Left kidney (tissue), 2 donors: ENCODE measurements around the gene PCCB. TPM values are rescaled to one million over a fixed set of nuclear protein-coding genes. Genes with fewer than 3 reads are reported as not detected.
A peak's percentile ranks its signal among the peaks of the same experiment; 100 is the strongest.
"Not testable (repeated sequence)": the region's sequence is repeated elsewhere in the genome, so short reads cannot be mapped to it uniquely, and the experiment has no call there.

Experiments
- DNase-seq: peaks from one replicate; pipeline ENCODE4 v3.0.0-alpha.2; 2013
- polyA plus RNA-seq: library from polyadenylated mRNA; unstranded; fragments of 120-200 nt; gene quantifications from one replicate; pipeline ENCODE4 v1.2.1, GENCODE V29; 2013; ENCODE audit not compliant: insufficient read length

PCCB gene
- polyA plus RNA-seq, 1 donor: 73.9 TPM

GRCh38 chr3:136258199-136258598 is 8.1 kb downstream of the PCCB start:
- no peak for DNase-seq

GRCh38 chr3:136261826-136262225 is 11.7 kb downstream of the PCCB start:
- no peak for DNase-seq

GRCh38 chr3:136262559-136262958 is 12.4 kb downstream of the PCCB start:
- no peak for DNase-seq

GRCh38 chr3:136263251-136263650 is 13.1 kb downstream of the PCCB start:
- no peak for DNase-seq

- DNase-seq: not testable (repeated sequence)
These were observed 16.5 kb downstream of the PCCB start for GRCh38 chr3:136266468-136267125.

- no peak for DNase-seq
These were observed 17.1 kb downstream of the PCCB start for GRCh38 chr3:136267235-136267634.

GRCh38 chr3:136270179-136270578 is 20.0 kb downstream of the PCCB start:
- DNase-seq: no peak

GRCh38 chr3:136271626-136272025 is 21.5 kb downstream of the PCCB start:
- not testable (repeated sequence) for DNase-seq

GRCh38 chr3:136276049-136276755 is 26.1 kb downstream of the PCCB start:
- no peak for DNase-seq

GRCh38 chr3:136277115-136277514 is 27.0 kb downstream of the PCCB start:
- DNase-seq: no peak

GRCh38 chr3:136277634-136278033 is 27.5 kb downstream of the PCCB start:
- DNase-seq: no peak

- DNase-seq: no peak
These were observed 29.0 kb downstream of the PCCB start for GRCh38 chr3:136279092-136279491.

- DNase-seq: no peak
These were observed 30.8 kb downstream of the PCCB start for GRCh38 chr3:136280961-136281360.

- DNase-seq: no peak
These were observed 31.9 kb downstream of the PCCB start for GRCh38 chr3:136281966-136282520.

- no peak for DNase-seq
These were observed 33.5 kb downstream of the PCCB start for GRCh38 chr3:136283627-136284026.

GRCh38 chr3:136291302-136291701 is 41.2 kb downstream of the PCCB start:
- no peak for DNase-seq

GRCh38 chr3:136292500-136292899 is 42.4 kb downstream of the PCCB start:
- DNase-seq: no peak

- no peak for DNase-seq
These were observed 43.1 kb downstream of the PCCB start for GRCh38 chr3:136293279-136293678.

GRCh38 chr3:136294176-136294575 is 44.0 kb downstream of the PCCB start:
- DNase-seq: no peak

- DNase-seq: no peak
These were observed 46.8 kb downstream of the PCCB start for GRCh38 chr3:136296960-136297359.

GRCh38 chr3:136297826-136298225 is 47.7 kb downstream of the PCCB start:
- DNase-seq: no peak

- DNase-seq: no peak
These were observed 50.3 kb downstream of the PCCB start for GRCh38 chr3:136300444-136300843.

GRCh38 chr3:136305879-136306278 is 55.7 kb downstream of the PCCB start:
- DNase-seq: no peak

GRCh38 chr3:136311261-136311660 is 61.1 kb downstream of the PCCB start:
- peak; percentile 22 for DNase-seq
